Measurements from ENCODE around the gene TNRC18.

TNRC18 gene

DNA sequence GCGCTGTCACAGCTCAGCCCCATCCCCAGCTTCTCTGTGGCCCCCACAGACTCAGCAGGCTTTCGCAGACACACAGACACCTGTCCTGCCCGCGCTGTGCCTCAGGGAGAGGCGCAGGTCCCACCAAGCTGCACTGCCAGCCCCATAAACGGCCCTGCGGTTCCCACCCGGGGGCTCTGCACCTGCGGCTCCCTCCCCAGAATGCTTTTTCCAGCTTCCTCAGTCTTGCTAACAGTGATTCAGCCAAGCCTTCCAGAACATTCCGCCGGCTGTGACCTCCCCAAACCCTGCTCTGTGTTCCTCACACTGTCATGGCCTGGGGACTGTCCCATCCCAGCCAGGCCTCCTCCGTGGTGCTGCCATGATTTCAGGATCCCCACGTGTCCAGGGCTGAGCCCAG, 27.8 kb upstream of the TNRC18 start:
- no peak for DNase-seq

DNA sequence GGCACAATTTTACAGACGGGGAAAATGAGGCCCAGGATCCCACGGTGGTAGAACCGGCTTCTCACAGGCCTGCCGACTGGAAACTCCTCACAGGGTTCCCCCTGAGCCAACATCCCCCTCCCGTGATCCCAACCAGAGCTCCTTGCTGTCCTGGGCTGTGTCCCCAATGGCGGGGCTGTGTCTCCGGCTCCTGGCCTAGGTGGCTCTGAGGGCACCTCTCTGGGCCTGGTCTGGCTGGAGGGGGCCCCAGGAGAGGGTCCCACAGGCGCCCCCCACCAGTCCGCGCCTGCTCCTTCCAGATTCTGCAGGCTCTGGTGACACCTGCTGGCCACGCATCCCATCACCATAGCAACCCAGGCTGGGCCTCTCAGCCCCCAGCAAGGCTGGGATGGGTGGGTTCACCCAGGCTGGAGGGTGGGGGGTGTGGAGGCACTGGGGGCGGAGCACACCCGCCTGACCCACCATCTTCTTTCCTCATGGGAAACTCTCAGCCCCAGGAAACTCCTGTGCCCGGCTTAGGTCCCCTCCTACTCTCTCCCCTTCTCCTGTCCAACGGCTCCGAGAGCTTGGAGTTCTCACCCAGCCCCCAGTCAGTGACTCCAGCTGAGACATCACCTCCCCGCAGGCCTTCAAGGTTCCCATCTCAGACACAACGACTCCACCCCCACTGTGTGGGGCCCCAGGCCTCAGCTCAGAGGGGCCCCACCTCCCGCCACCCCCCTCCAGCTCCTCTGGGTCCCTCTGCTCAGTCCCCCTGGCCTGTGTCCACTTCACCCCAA, 27.1 kb upstream of the TNRC18 start:
- peak; percentile 15 to 44 for DNase-seq

DNA sequence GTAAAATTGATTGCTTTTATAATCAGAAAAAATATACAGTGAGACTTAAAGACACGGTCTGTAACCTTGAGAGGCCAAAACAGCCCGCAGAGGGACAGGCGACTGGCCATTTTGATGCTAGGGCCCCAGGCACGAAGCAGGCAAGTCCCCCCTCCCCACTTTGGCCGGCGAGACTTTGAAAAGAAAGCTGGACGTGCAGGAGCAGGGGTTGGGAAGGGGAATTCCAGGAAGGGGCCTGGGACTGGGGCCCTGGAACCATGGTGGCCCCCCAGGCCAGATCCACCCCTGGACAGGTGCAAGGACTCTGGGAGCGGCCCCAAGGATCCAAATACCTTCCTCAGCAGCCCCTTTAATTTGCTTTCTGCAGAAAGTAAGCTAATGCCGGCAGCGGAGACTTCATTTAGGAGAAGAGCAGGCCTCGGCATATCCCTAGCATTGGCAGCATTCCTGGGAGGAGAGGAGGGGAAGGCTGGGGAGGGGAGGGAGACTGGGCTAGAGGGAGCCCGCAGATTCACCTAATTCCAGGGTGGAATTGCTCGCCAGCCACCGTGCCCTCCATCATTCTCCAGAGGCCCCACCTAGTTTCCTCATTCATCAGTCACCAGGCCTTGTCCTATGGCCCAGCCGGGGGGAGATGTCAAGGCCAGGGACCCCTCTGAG, 24.9 kb upstream of the TNRC18 start:
- no peak for DNase-seq

GRCh38 chr7:5445981-5446594, 22.5 kb upstream of the TNRC18 start:
- no peak for DNase-seq

DNA sequence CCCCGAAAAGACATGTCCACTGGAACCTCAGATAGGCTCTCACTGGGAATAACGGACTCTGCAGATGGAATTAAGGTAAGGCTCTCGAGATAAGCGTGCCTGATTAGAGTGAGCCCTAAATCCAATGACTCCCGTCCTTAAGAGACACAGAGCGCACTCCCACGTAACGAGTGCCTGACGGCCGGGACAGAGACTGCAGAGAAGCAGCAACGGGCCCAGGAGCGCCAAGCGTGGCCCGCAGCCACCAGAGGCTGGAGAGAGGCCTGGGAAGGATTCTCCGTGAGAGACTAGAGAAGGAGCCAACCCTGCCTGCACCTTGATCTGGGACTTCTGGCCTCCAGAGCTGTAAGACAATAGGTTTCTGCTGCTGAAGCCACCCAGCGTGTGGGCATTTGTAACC, 20.0 kb upstream of the TNRC18 start:
- no peak for DNase-seq

DNA sequence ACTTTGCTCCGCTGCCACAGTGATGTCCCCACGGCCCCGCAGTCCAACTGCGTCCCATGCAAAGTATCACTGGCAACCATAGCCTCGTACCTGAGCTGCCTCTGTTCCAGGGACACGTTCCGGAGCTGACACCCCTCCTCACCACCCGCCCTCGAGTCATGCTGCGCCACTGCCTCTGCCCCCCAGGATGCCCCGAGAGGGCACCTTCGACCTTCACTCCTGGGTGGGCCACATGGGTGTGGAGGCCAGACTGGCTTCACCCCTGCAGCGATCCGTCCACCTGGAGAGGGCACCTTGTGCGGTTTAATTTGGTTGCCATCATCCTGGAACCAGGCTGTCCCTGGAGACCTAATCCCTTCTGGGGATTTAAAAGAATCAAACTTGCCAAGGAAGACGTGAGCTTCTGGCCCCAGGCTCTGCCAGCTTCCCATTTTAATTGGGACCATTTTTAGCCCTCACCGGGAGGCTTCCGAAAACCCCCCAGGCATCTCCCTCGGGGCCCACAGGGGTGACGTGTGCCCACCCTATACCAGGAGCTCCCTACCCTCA, 19.2 kb upstream of the TNRC18 start:
- DNase-seq, result no peak

DNA sequence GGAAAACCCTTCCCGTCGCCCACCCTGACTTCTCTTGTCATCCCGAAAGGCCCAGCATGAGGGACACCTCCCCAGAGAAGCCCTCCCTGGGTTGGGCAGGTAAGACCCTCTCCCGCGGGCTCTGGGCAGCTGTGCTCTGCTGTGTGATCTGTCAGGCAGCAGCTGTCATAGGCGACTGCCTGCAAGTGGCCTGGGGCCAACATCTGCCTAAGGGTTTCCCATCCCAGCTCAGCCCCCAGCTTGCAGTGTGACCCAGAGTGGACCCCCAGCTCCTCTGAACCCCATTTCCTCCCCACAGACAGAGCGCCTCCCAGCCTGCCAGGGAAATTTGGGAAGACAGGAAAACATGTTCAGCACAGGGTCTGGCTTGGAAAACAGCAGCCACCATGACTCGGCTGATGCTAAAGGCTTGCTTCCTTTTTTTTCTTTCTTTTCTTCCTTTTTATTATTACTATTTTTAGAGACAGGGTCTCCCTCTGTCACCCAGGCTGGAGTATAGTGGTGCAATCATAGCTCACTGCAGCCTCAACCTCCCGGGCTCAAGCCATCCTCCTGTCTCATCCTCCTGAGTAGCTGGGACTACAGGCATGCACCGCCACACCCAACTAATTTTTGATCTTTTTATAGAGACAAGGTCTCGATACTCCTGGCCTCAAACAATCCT, 18.3 kb upstream of the TNRC18 start:
- no peak for DNase-seq

DNA sequence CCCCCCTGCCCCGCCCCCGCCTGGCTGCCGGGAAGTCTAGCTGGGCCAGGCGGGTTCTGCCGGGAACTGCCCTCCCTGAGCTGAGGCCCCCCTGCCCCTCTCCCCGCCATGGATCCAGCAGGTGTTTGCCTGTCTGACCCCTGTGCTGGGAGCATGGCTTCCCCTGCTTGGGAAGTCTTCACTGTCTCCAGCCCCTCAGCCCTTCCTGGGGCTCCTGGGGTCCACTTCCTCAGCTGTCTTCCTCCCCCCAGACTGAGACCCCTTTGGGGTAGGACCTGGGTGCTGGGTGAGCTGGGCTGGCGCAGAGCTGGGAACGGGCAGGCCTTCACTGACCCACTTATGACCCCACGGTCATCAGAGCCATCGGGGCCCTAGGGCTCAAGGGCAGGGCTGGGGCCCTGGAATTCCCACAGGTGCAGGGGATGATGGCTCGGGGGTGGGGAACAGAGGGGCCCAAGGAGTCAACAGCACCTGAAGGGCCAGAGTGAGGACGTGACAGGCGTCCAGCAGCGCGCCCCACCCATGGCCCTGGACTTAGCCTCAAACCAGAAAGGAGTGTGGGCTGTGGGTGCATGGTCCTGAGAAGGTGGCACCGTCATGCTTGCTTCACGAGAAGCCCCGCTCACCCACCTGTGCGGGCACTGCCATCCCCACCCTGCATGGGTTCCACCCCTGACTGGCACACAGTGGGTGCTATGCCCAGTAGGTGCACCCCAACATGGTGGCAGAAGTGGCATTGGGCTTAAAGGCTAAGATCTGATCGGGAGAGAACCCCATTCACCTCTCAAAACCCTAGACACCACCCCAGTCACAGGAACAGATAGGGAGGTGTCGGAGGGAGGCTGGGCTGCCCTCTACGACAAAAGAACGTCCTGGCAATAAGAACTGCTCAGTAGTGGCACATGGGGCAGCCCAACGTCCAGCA, 16.2 kb upstream of the TNRC18 start:
- DNase-seq, result no peak

- no peak for DNase-seq
Observed at GRCh38 chr7:5439209-5439571, 15.6 kb upstream of the TNRC18 start.

- DNase-seq, result no peak
Observed at GRCh38 chr7:5437987-5438386, 14.4 kb upstream of the TNRC18 start.

DNA sequence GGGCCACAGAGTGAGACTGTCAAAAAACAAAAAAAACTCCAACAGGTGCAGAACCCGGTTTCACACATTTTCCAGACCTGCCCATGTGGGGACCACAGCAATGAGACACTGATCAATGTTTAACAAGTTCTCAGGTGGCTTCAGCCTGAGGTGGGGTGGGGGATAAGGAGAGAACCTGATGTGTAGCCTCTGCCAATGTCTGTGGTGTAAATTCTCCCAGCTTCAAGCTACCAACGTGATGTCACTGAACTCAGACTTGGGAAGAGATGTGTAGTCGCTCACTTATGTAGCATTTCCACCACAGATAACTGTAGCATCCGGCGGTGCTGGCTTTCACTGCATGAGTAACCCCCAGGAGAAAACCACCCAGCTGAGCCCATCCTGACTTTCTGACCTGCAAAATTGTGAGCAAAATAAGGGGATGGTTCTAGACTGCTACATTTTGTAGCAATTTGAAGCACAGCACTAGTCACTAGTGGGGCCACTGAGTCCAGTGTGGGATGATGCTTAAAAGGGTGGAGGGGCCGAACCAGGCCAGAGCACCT, 13.8 kb upstream of the TNRC18 start:
- no peak for DNase-seq

DNA sequence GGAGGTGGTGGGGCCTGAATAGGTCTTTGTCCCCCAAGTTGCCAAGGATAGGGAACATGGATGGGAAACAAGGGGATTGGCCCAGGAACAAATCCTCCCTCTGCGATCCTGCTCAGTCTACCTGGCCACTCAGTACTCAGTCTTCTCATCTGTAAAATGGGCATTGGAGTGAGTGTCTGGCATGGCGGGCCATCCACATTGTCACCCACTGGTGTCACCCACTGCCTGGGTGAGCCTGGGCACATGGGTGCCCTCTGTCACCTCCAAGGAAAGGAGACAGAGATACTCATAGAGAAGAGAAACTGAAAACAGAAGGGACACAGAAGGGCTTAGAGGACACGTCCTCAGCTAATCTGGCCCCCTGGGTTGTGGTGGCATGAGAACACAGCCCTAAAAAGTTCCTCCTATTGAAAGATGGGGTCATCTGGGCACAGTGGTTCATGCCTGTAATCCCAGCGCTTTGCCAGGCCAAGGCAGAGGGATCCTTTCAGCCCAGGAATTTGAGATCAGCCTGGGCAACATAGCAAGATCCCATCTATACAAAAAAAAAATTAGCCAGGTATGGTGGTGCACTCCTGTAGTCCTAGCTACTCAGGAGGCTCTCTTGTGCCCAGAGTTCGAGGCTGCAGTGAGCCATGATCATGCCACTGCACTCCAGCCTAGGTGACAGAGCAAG, 12.5 kb upstream of the TNRC18 start:
- no peak for DNase-seq

DNA sequence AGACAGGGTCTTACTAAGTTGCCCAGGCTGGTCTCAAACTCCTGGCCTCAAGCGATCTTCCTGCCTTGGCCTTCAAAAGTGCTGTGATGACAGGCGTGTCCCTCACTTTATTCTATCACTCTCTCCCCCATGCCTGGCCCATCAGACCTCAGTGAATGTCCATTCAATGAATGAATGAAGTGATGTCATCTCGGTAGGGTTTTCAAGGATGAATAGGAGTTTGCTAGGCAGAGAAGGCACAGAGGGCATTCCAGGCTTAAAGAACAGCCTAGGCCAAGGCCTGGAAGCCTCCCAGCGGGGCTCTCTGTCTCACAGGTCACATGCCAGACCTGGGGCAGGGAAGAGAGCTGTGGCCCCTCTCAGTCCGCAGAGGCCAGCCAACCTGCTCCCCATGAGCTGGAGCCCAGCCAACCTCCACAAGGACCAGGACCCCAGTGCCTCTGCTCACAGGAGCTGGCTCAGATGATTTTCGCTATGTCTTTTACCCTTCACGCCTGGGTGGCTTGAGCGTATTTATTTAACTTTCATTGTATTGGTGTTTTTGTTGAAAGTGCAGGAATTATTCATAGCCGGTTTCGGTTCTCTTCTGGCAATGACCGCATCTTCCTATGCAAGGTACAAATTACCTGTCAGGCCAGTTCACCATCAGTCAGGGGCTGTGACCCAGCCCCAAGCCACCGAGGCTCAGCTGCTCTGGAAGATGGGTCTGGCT, 11.8 kb upstream of the TNRC18 start:
- DNase-seq, result no peak

DNA sequence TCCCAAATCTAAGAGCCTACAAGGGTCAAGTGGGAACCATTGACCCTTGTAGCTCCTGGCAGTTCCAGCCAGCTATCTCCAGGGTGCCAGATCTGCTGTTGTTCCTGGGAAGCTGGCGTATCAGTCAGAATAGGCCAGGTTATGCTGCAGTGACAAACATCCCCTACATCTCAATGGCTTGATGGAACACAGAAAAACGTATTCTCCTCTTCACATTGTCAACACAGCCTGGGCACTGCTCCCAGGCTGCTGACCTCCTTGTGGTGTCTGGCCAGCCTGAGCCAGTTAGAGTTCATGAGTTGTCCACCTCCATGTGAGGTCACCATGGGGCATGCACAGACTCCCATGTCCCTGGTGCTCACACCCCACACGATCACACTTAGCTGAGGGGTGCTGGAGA, 9.5 kb upstream of the TNRC18 start:
- DNase-seq, result no peak

GRCh38 chr7:5432691-5433090, 9.1 kb upstream of the TNRC18 start:
- no peak for DNase-seq

- DNase-seq, result no peak
Observed at GRCh38 chr7:5431560-5432015, 8.0 kb upstream of the TNRC18 start.

DNA sequence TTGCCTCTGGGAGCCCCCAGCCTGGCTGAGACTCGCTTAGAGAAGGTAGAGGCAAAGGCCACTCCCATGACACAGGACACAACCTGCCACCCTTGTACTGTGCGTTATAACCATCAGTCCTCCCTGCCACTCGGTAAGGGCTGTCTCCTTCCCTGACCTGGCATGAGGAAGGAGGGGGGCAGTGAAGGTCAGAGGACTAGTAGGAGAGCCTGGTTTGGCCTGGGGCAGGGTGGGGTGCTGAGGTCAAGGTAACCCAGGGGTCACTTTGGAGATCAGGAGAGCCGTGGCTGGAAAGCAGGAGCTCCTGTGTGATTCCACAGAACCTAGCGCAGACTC, 6.9 kb upstream of the TNRC18 start:
- no peak for DNase-seq

DNA sequence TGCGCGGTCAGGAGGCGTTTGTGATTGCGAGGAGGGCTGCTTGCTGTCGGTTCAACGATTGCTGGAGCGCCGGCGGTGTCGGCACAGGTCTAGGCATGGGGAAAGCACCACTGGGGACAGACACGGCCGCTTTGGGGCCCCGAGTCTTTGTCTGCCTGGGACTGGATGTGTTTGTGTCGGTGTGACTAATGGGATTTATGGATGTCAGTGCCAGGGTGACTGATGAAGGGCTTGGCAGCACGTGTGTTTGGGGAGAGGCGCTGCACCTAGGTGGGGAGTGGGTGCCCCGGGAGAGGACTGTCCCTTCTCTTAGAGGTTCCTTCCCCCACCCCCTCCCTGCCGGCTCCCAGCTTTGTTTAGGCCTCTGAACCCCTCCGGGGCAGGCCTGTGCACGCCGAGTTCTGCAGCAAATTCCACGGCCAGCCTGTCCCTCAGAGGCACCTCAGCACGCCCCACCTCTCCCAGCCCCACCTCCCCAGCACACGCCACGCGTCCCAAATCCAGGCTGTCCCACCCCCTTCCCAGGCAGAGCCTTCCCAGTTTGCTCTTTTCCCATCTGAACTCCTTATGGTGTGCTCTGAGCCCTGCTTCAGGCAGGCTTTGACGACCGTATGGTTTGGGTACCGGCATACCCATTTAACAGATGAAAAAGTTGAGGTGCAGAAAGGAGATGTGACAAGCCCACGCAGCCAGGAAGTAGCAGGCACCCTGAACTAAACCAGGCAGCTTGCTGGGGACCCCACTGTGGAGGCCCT, 6.4 kb upstream of the TNRC18 start:
- DNase-seq, result no peak

DNA sequence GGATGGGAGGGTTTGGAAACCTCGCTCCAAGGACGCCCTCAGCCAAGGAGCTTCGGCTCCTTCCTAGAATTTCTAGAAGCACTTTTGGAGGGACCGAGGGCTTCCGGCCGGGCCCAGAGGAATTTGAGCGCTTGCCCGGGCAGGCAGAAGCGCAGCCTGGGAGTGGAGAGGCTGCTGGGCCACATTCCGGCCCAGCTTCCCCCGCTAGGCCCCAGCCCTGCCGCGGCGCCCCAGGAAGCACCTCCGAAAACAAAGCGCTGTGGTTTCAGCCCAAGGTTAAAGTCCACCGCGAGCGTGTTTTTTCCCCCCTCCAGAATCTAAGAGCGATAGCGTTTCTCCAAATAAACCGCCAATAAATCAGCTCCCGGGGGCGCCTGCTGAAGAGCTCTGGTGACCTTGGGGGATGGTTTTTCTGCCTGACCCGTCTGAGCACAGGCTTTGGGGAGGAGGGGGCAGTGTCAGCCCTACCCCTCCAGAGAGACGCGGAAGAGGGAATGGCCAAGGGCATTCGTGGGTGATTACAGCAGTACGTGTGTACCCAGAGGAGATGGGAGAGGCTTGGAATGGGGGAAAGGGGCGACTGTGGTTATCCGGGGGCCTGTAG, 5.7 kb upstream of the TNRC18 start:
- no peak for DNase-seq

Measured in inflammatory macrophage treated with lipopolysaccharide for 1 hour (primary cell).